Sigmoid colon (tissue), 3 donors: ENCODE measurements around the gene NCBP2L.

Experiments used
- CTCF ChIP-seq, 4 experiments: fragments of 450-650 bp in 3 of 4; fragments of 200-600 bp in 1 of 4; IDR thresholded peaks; one replicate each; pipeline ENCODE4 v1.5.1; 2016 to 2019; ENCODE audit warnings: antibody characterized with exemption in 4 of 4, mild to moderate bottlenecking in 3 of 4, moderate library complexity in 2 of 4
- POLR2A ChIP-seq, 2 donors: fragments of 450-650 bp; IDR thresholded peaks; one replicate each; pipeline ENCODE4 v1.6.1; 2016; ENCODE audit warnings: antibody characterized with exemption in 2 of 2, mild to moderate bottlenecking in 2 of 2, moderate library complexity in 2 of 2

GRCh38 chrX:107733686-107734085 is 43.8 kb upstream of the NCBP2L start:
- no peak for TF ChIP-seq CTCF (IDR thresholded peaks at IDR 0.05)
- no peak for TF ChIP-seq POLR2A (IDR thresholded peaks at IDR 0.05)
